HG03469 (cell line): ENCODE measurements around the gene VSTM4.

ENCODE experiments used
- ATAC-seq: cut with Tn5 transposase; IDR thresholded peaks from one replicate; pipeline ENCODE4 v1.9.1; 2021; ENCODE audit warnings: mild to moderate bottlenecking, moderate library complexity, moderate number of reproducible peaks; ENCODE audit not compliant: unreplicated experiment

The VSTM4 gene

GRCh38 chr10:49052069-49052468, 63.3 kb downstream of the VSTM4 start:
- ATAC-seq: no peak

DNA sequence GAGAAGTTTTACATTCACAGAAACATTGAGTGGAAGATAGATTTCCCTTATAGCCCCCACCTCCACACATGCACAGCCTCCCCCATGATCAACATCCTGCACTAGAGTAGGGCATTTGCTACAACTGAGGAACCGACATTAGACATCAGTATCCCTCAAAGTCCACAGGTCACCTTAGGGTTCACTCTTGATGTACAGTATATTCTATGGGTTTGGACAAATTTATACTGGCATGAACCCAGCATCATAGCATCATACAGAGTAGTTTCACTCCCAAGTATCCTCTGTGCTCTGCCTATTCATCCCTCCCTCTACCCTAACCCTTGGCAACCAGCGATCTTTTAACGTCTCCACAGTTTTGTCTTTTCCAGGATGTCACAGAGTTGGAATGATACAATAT, 64.4 kb downstream of the VSTM4 start:
- no peak for ATAC-seq

GRCh38 chr10:49050366-49050765, 65.0 kb downstream of the VSTM4 start:
- ATAC-seq: no peak

DNA sequence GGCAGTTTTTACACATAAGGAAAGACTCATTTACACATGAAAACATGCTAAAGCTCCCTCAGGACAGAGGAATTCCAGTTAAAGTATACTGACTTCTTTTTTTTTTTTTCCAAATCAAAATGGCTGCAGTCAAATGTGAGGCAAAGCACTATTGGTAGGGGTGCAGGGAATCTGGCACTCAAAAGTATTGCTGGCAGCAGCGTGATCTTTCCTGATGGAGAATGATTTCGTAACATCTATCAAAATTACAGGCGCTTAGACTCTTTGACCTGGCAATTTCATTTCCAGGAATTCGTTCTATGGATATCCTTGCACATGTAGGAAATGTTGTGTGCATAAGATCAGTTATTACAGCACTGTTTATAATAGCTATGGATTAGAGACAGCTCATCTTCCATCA, 65.7 kb downstream of the VSTM4 start:
- no peak for ATAC-seq

DNA sequence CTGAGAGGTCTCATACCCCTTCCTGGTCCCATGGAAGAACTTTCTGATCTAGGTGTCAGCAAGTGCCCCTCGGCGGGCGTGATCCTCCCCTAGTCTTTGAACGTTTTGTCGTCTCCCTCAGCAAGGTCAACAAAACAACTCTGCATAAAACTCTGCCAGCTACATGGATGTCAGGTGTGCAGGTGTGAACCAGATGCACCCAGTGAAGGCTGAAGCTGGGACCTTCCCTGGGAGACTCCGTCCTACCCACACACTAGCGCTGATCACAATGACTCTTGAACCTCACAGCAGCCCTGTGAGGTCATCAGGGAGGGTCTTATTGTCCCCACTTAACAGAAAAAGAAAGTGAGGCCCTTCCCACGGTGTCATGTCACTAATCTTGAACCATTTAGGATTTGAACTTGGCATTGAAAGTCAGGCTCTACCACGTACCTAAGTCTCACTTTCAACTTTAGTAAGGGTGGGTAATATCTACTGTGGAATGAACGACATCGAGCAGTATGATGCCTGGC, 68.1 kb downstream of the VSTM4 start:
- no peak for ATAC-seq

GRCh38 chr10:49044293-49045193, 70.8 kb downstream of the VSTM4 start:
- ATAC-seq: no peak

- ATAC-seq: no peak
Measured at GRCh38 chr10:49040601-49041000, 74.7 kb downstream of the VSTM4 start.

DNA sequence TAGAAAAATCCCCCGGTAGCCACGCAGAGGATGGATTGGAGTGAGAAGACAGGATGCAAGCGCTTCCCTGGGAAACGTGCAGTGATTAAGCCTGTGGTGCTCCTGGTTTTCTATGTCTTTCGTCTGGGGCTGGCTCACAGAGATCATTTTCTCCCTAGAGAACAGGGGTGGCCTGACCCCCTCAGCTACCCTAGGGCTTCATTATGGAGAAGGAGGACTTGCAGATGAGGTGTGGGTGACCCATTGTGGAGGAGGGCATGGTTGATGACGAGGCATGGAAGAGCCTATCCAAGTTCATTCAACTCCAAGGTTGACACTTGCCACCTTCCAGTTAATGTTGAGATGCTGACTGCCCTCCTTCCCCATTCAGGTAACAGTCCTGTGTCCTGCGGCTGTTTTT, 75.9 kb downstream of the VSTM4 start:
- no peak for ATAC-seq

- no peak for ATAC-seq
Measured at GRCh38 chr10:49038711-49039110, 76.6 kb downstream of the VSTM4 start.

GRCh38 chr10:49037187-49037586, 78.1 kb downstream of the VSTM4 start:
- no peak for ATAC-seq

- ATAC-seq: no peak
Measured at GRCh38 chr10:49036638-49037037, 78.7 kb downstream of the VSTM4 start.

GRCh38 chr10:49035920-49036319, 79.4 kb downstream of the VSTM4 start:
- no peak for ATAC-seq

DNA sequence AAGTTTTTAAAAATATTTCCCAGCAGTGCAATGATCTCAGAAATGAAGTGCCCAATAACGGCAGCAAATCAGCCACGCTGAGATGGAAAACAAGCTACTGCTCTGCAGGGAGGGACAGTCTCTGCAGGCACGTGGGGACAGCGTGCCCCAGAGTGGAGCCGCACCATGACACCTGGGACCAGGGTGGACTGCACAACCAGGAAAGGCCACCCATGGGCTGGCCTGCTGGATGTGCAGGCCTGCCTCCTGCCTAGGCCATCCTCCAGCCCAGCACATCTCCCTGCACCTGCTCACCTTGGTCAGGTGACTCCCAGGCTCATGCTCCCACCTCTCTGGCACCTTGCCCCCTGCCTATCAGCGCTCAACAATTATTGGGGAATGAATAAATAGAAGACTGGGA, 80.4 kb downstream of the VSTM4 start:
- ATAC-seq: no peak

DNA sequence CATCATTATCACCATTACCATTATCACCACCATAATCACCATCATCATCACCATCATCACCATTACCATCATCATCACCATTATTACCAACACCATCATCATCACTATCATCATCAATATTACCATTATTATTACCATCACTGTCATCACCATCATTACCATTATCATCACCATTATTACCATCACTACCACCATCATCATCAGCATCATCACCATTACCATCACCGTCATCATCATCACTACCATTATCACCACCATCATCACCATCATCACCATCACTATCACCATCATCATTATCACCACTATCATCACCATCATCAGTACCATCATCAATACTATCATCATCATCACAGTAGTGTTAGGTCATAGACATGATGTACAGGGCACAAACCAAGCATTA, 81.4 kb downstream of the VSTM4 start:
- no peak for ATAC-seq

DNA sequence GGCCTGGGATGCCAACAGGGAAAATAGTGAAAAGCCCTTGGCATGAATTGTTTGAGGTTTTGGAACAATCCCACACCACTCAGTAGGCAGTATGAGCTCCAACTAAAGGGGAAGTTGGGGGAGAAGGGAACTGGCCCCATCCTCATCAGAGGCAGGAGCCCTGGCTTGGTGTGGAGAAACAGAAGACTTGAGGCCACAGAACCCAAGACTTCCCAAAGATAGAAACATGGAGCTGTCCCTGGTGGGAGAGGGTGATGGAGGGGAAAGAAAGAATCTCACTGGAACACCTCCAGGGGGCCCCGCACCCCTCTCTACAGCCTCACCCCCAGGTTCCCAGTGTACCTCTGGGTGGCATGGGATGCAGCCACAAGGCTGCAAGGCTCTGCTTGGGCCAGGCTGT, 85.7 kb downstream of the VSTM4 start:
- ATAC-seq: no peak

DNA sequence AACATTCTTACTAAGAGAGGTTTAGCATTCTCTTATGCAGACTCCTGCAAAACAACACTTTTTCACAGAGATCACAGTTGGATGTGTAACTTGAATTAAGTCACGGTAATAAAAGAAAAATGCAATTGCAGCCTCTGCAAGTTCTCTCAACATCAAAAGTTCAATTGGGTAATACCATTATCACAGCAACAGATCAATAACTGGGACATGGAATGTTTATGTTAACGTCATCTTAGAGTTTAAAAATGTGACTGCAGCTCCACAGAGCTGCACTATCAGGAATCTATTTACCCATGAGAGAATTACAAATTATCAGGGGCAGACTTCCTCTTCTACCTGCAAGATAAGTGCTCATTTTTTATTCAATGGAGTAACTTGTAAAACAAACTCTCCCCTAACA, 86.7 kb downstream of the VSTM4 start:
- ATAC-seq: no peak

GRCh38 chr10:49025347-49025983, 89.9 kb downstream of the VSTM4 start:
- no peak for ATAC-seq

DNA sequence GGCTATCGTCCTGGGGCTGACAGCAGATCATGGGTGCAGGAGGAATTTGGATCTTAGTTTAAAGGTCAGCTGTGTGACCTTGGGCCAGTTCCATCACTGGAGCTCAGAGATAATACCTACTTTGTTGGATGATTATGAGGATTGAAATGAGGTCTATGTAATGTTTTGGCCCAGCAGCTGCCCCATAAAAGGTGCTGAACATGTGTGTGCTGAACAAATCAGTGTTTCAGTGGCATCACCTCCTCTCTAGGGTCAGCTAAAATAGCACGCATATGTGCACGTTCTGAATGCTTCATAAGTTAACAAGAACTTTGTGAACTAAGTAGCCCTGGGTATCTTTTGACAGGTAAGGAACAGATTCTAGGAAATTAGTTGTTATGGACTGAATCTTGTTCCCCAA, 90.8 kb downstream of the VSTM4 start:
- ATAC-seq: no peak

GRCh38 chr10:49023752-49024151, 91.6 kb downstream of the VSTM4 start:
- no peak for ATAC-seq

DNA sequence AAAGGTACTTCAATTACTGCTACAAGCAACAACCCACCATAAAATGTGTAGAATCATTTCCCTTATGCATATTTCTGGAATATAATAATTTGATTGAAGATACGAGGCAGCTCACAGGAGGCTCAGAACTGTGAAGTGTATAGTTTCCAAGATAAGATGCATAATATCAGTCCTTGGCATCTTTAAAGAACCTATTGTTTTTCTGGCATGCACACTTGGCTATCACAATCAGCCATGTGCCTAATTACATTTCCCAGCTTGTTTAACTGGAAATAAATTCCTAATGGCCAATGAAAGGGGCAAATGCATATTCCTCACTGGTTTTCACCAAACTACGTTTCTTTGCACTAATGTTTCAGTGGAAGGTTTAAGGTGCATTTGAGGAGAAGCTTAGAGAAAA, 92.3 kb downstream of the VSTM4 start:
- no peak for ATAC-seq

DNA sequence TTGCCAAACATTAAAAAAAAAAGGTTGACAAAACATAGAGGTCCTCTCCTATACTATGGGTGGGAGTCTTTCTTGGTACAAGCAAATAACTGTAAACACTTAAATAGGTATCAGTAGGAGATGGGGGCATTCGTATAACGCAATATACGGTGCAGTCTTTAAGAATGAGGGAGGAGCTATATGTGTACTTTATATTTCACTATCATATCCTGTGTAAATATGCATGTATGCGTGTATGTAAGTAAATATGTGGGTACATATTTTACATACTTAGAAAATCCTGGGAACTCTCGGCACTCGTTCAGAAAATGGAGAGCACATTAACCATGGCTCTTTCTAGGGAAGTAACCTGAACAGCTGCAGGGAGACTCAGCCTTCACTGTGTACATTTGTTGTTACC, 93.6 kb downstream of the VSTM4 start:
- ATAC-seq: no peak

- no peak for ATAC-seq
Measured at GRCh38 chr10:49015700-49016099, 99.6 kb downstream of the VSTM4 start.
